Measurements from ENCODE around the gene METTL22. TPM values are rescaled to one million over a fixed set of nuclear protein-coding genes. Genes with fewer than 3 reads are reported as not detected.
"Not testable (repeated sequence)": the region's sequence is repeated elsewhere in the genome, so short reads cannot be mapped to it uniquely, and the experiment has no call there.

METTL22 gene
- total RNA-seq, 4 donors from 2014 or later = 14.4 to 31.9 (median 24.8) TPM

- TF ChIP-seq POLR2A (IDR thresholded peaks at IDR 0.05) (no peak), EP300 (IDR thresholded peaks at IDR 0.05) (no peak), POLR2AphosphoS5 (IDR thresholded peaks at IDR 0.05) (no peak)
- TF ChIP-seq, protein P1, sequence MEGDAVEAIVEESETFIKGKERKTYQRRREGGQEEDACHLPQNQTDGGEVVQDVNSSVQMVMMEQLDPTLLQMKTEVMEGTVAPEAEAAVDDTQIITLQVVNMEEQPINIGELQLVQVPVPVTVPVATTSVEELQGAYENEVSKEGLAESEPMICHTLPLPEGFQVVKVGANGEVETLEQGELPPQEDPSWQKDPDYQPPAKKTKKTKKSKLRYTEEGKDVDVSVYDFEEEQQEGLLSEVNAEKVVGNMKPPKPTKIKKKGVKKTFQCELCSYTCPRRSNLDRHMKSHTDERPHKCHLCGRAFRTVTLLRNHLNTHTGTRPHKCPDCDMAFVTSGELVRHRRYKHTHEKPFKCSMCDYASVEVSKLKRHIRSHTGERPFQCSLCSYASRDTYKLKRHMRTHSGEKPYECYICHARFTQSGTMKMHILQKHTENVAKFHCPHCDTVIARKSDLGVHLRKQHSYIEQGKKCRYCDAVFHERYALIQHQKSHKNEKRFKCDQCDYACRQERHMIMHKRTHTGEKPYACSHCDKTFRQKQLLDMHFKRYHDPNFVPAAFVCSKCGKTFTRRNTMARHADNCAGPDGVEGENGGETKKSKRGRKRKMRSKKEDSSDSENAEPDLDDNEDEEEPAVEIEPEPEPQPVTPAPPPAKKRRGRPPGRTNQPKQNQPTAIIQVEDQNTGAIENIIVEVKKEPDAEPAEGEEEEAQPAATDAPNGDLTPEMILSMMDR (IDR thresholded peaks at IDR 0.05) = no peak
- H3K27me3 ChIP-seq = no peaks in the 10 kb centered on the region
- H3K4me3 ChIP-seq = no peak overlapping the region
- ATAC-seq = no peak
- no peak overlapping the region for H3K27ac ChIP-seq
- peaks cover 0 to 50% of the 10 kb centered on the region in 2 donors for H3K36me3 ChIP-seq
- H3K4me1 ChIP-seq = no peaks in the 10 kb centered on the region
- H3K9me3 ChIP-seq = no peaks in the 10 kb centered on the region
- WGBS, 2 donors (ENCODE audit: low coverage in 1 of 2) = 71 to 92% methylated on average over 5 to 7 of the region's 8 CpGs
Measured at GRCh38 chr16:8649829-8650554, 28.5 kb downstream of the METTL22 start.

GRCh38 chr16:8651958-8652357 is 30.5 kb downstream of the METTL22 start:
- ATAC-seq, H3K4me1 ChIP-seq, H3K9me3 ChIP-seq, H3K27ac ChIP-seq, H3K27me3 ChIP-seq, H3K4me3 ChIP-seq: not testable (repeated sequence)
- 38 to 69% methylated on average over 2 to 3 of the region's 7 CpGs for WGBS, 2 donors (ENCODE audit: low coverage in 1 of 2)
- H3K36me3 ChIP-seq = peaks cover 0 to 31% of the 10 kb centered on the region in 2 donors

DNA sequence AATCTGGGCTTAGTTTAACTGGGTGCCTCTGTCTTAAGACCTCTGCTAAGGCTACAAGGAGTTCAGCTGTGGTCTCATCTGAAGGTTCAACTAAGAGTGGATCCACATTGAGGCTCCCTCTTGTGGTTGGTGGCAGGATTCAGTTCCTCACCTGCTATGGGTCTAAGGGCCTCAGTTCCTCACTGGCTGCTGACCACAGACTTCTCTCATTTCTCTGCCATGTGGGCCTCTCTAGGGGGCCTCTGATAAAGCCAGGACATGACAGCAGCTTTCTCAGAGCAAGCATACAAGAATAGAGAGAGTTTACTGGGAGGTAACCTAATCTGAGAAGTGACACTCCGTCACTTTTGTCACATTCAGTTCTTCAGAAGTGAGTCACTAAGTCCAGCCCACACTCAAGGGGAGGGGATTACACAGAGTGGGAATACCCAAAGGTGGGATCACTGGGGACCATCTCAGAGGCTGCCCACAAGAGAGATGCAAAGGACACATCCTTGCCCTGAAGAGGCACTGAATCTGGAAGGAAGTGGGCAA is 33.8 kb downstream of the METTL22 start:
- WGBS, 2 donors (ENCODE audit: low coverage in 1 of 2) = no CpG with 5 or more reads among the region's 1 CpG
- H3K36me3 ChIP-seq = peaks cover 0 to 1% of the 10 kb centered on the region in 2 donors
- no peak for ATAC-seq
- H3K4me1 ChIP-seq = no peaks in the 10 kb centered on the region
- H3K4me3 ChIP-seq = no peak overlapping the region
- H3K27me3 ChIP-seq = no peaks in the 10 kb centered on the region
- TF ChIP-seq POLR2AphosphoS5 (IDR thresholded peaks at IDR 0.05) = no peak
- TF ChIP-seq, protein P1 (IDR thresholded peaks at IDR 0.05) = peak in 1 of 4 experiments; percentile 39
- no peaks in the 10 kb centered on the region for H3K9me3 ChIP-seq
- H3K27ac ChIP-seq = no peak overlapping the region

- ATAC-seq = no peak
- Histone ChIP-seq H3K9me3 (no peaks in the 10 kb centered on the region), H3K36me3 (no peaks in the 10 kb centered on the region), H3K4me1 (no peaks in the 10 kb centered on the region), H3K27me3 (no peaks in the 10 kb centered on the region), H3K27ac (no peak overlapping the region), H3K4me3 (no peak overlapping the region)
- TF ChIP-seq, protein P1 (IDR thresholded peaks at IDR 0.05) = no peak
- TF ChIP-seq POLR2AphosphoS5 (IDR thresholded peaks at IDR 0.05) (no peak), POLR2A (IDR thresholded peaks at IDR 0.05) (no peak), EP300 (IDR thresholded peaks at IDR 0.05) (no peak)
- WGBS, 2 donors (ENCODE audit: low coverage in 1 of 2) = 43 to 100% methylated on average over 1 to 2 of the region's 3 CpGs
Measured at GRCh38 chr16:8656376-8656775, 34.9 kb downstream of the METTL22 start.

GRCh38 chr16:8660841-8661301 is 39.4 kb downstream of the METTL22 start:
- peak; percentile 77 for ATAC-seq
- no peaks in the 10 kb centered on the region for H3K27me3 ChIP-seq
- no peaks in the 10 kb centered on the region for H3K4me1 ChIP-seq
- H3K27ac ChIP-seq = no peak overlapping the region
- TF ChIP-seq, protein P1 (IDR thresholded peaks at IDR 0.05) = peak in 3 of 4 experiments; percentile 65 to 78 (median 71)
- TF ChIP-seq POLR2AphosphoS5 (IDR thresholded peaks at IDR 0.05) = peak; percentile 10
- TF ChIP-seq POLR2A (IDR thresholded peaks at IDR 0.05) = no peak
- H3K9me3 ChIP-seq = no peaks in the 10 kb centered on the region
- H3K36me3 ChIP-seq = peaks cover 0 to 26% of the 10 kb centered on the region in 2 donors
- no peak overlapping the region for H3K4me3 ChIP-seq
- WGBS, 2 donors (ENCODE audit: low coverage in 1 of 2) = 6 to 34% methylated on average over 6 to 8 of the region's 13 CpGs
